GM12878 (cell line): Measurements from ENCODE around the gene CLNK. TPM values are rescaled to one million over a fixed set of nuclear protein-coding genes. Genes with fewer than 3 reads are reported as not detected.

ENCODE experiments used
- CEBPZ ChIP-seq: fragments of 150-350 bp; IDR thresholded peaks from 2 replicates; pipeline ENCODE4 v1.6.1; 2016; ENCODE audit warnings: low read depth, low read length
- CHD4 ChIP-seq: fragments of 200-600 bp; sonication (generic); IDR thresholded peaks from 2 replicates; pipeline ENCODE4 v1.6.1; 2016; ENCODE audit warnings: mild to moderate bottlenecking
- EGR1 ChIP-seq, 2 experiments: IDR thresholded peaks; 1 replicate in 1 of 2; 2 replicates in 1 of 2; pipeline ENCODE4 v1.6.1; 2011 to 2012; ENCODE audit warnings: low read depth in 2 of 2, low read length in 2 of 2, borderline replicate concordance in 1 of 2, mild to moderate bottlenecking in 1 of 2, moderate library complexity in 1 of 2
- ETV6 ChIP-seq, 2 experiments: fragments of 450-650 bp in 1 of 2; IDR thresholded peaks in 1 of 2; conservative IDR thresholded peaks in 1 of 2; 2 replicates each; pipeline ENCODE4 v1.6.1; 2014; ENCODE audit warnings: antibody characterized with exemption in 1 of 2, borderline replicate concordance in 1 of 2, low read depth in 1 of 2, mild to moderate bottlenecking in 1 of 2, moderate library complexity in 1 of 2
- GATAD2B ChIP-seq: fragments of 450-650 bp; conservative IDR thresholded peaks from 2 replicates; pipeline ENCODE4 v1.6.1; 2017; ENCODE audit warnings: low read depth, mild to moderate bottlenecking, moderate library complexity
- NR2F1 ChIP-seq: fragments of 450-650 bp; conservative IDR thresholded peaks from 2 replicates; pipeline ENCODE4 v1.6.1; 2017; ENCODE audit warnings: mild to moderate bottlenecking
- POLR2A ChIP-seq: IDR thresholded peaks from 2 replicates; pipeline ENCODE4 v1.6.1; 2011; ENCODE audit warnings: low read depth, mild to moderate bottlenecking, low read length
- RB1 ChIP-seq: fragments of 450-650 bp; formaldehyde crosslinking; IDR thresholded peaks from 2 replicates; pipeline ENCODE4 v1.6.1; 2017; ENCODE audit warnings: mild to moderate bottlenecking, borderline replicate concordance
- ZSCAN29 ChIP-seq: fragments of 450-650 bp; IDR thresholded peaks from 2 replicates; pipeline ENCODE4 v1.6.1; 2017; ENCODE audit warnings: mild to moderate bottlenecking, moderate library complexity
- polyA plus RNA-seq, 11 experiments: library from polyadenylated mRNA; depleted of rRNA in 4 of 11; unstranded in 6 of 11; stranded (reverse) in 5 of 11; fragments of >200 nt; fragmentation: Nextera tagmentation in 4 of 11; fragmentation: Illumina TruSeq in 1 of 11; extraction: Ambion mirVana in 4 of 11; extraction: Trizol in 1 of 11; gene quantifications; 1 replicate in 1 of 11; 2 replicates in 10 of 11; pipeline versions ENCODE4 v1.2.1 to v1.2.3, GENCODE V29; 2011 to 2016; ENCODE audit warnings: inconsistent platforms in 2 of 11, missing spikeins in 2 of 11, low read depth in 1 of 11
- total RNA-seq, 4 experiments: library from RNA; depleted of rRNA in 3 of 4; stranded (reverse); fragments of >200 nt in 3 of 4; fragmentation: Illumina TruSeq in 1 of 4; extraction: Trizol in 1 of 4; gene quantifications; 2 replicates each; pipeline versions ENCODE4 v1.2.1 to v1.2.3, GENCODE V29; 2013 to 2021

CLNK gene
- total and polyA plus RNA-seq, 10 of the 15 experiments (the other 5 are each of a cell fraction or from before 2014, with no cell fraction given) = 2.1 to 14.3 (median 2.7) TPM

DNA sequence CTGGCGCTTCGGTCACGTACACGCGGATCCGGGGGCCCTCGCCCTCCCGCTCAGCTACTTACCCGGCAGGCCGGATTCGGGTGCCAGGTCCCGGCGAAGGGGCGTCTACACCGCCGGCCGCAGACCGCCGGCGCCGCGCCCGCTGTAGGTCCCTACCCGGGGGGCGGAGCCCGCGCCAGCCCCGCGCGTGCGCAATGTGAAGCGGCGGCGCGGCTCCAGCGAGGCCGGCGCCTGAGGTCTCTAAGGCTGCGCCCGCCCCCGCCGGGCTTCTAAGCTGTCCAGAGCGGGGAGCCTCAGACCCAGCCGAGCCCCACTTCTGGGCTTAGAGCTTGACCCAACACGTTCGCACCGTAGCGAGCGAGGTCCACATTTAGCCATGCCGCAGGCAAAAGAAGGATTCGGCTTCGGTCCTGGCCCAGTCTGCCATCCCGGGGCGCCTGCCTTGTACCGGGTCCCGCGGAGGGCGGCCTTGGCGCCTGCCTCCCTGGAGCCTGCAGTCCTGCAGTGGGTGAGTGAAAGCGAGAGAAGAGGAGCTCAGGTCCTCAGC is 227.2 kb downstream of the CLNK start, which contains the start of gene ZNF518B (continued):
- TF ChIP-seq EGR1 (IDR thresholded peaks at IDR 0.05; ENCODE audit: borderline replicate concordance in 1 of 2, low read depth in 2 of 2, low read length in 2 of 2) = peak in 1 of 2 experiments; percentile 58; a peak in 1 of 3 replicates
- peak; percentile 37; the same call in 1 of the 2 replicates for TF ChIP-seq RB1
- no peak for TF ChIP-seq ETV6 (conservative IDR thresholded peaks at IDR 0.05 in 1 of 2, IDR thresholded peaks at IDR 0.05 in 1 of 2; ENCODE audit: borderline replicate concordance in 1 of 2, low read depth in 1 of 2)
- 0 out of 2 replicates have a peak, but pooled peaks have one; percentile 37 for TF ChIP-seq NR2F1
- TF ChIP-seq GATAD2B = no peak
- peak; percentile 97 for TF ChIP-seq ZSCAN29
- no peak for TF ChIP-seq CHD4
- peak; percentile 66 for TF ChIP-seq POLR2A
- TF ChIP-seq CEBPZ = no peak
